ENCODE data around the gene RPP25. TPM values are rescaled to one million over a fixed set of nuclear protein-coding genes. Genes with fewer than 3 reads are reported as not detected.
A peak's percentile ranks its signal among the peaks of the same experiment; 100 is the strongest.

RPP25 gene
- total and polyA plus RNA-seq, 4 donors: 2.2 to 3.3 (median 2.3) TPM

DNA sequence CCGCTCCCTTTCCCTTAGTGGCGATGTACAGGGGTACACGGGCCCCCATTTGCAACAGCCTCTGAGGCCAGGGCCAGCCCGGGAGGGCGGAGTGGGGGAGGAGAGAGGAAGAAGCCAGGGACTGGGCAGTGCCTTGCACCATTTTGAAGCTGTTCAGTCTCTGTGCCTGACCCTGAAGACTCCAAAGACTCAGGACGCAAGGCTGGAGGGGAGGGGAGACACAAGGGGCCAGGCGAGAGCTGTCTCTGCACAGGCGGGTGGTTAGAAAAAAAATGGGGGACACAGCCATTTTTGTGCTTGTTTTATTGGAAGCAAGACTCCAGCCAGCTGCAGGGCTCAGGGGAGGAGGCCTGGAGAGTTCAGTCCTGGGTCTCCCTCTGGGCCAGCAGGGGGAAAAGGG is 1.6 kb downstream of the RPP25 start:
- H3K27ac ChIP-seq (ENCODE audit: low read depth in 1 of 2, low read length in 2 of 2): peak overlapping the region; percentile 19
- WGBS: 73% methylated on average over 8 of the region's 8 CpGs
- TF ChIP-seq GABPA (IDR thresholded peaks at IDR 0.05 in 1 of 2, conservative IDR thresholded peaks at IDR 0.05 in 1 of 2) (no peak), TAF1 (conservative IDR thresholded peaks at IDR 0.05) (no peak), FOXA2 (IDR thresholded peaks at IDR 0.05) (no peak)
- TF ChIP-seq, protein P1, sequence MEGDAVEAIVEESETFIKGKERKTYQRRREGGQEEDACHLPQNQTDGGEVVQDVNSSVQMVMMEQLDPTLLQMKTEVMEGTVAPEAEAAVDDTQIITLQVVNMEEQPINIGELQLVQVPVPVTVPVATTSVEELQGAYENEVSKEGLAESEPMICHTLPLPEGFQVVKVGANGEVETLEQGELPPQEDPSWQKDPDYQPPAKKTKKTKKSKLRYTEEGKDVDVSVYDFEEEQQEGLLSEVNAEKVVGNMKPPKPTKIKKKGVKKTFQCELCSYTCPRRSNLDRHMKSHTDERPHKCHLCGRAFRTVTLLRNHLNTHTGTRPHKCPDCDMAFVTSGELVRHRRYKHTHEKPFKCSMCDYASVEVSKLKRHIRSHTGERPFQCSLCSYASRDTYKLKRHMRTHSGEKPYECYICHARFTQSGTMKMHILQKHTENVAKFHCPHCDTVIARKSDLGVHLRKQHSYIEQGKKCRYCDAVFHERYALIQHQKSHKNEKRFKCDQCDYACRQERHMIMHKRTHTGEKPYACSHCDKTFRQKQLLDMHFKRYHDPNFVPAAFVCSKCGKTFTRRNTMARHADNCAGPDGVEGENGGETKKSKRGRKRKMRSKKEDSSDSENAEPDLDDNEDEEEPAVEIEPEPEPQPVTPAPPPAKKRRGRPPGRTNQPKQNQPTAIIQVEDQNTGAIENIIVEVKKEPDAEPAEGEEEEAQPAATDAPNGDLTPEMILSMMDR (IDR thresholded peaks at IDR 0.05; ENCODE audit: low read depth, low read length, missing input control): no peak

DNA sequence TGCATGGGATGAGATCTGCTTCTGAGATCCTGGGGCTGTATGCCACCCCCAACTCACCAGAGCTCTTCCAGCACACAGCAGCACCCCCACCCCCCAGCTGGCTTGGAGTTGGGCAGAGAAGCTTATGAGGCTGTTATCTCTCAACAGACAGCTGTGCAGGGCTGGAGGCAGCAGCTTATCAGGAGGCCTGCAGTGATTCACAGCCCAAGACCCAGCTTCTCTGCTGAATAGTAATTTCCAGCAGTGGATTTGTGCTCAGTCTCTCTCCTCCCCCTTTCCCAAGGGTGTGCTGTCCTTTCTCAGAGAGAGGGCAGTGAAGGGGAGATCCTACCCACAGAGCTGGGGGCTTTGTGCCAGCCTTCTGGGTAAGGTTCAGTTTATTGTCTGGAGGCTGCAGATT is 2.1 kb downstream of the RPP25 start:
- H3K4me3 ChIP-seq (ENCODE audit: low read depth in 1 of 3, low read length in 3 of 3): peak overlapping the region in 1 of 3 donors; percentile 65
- H3K36me3 ChIP-seq (ENCODE audit: control insufficient read depth in 4 of 4, insufficient read depth in 3 of 4, low read depth in 1 of 4, low read length in 3 of 4): no peaks in the 10 kb centered on the region
- peak; percentile 63 for DNase-seq (ENCODE audit: low spot score)
- H3K4me1 ChIP-seq (ENCODE audit: control insufficient read depth in 4 of 4, insufficient read depth in 4 of 4, low read length in 3 of 4): peaks cover 17 to 31% (median 23%) of the 10 kb centered on the region in 4 donors
- TF ChIP-seq SP1 (IDR thresholded peaks at IDR 0.05): peak; percentile 9
- TF ChIP-seq HNF4G (IDR thresholded peaks at IDR 0.05): no peak
- TF ChIP-seq, protein P2, sequence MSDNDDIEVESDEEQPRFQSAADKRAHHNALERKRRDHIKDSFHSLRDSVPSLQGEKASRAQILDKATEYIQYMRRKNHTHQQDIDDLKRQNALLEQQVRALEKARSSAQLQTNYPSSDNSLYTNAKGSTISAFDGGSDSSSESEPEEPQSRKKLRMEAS (IDR thresholded peaks at IDR 0.05): no peak
- no peaks in the 10 kb centered on the region for H3K9me3 ChIP-seq (ENCODE audit: control insufficient read depth in 4 of 4, low read length in 3 of 4)
- H3K27me3 ChIP-seq (ENCODE audit: control insufficient read depth in 4 of 4, insufficient read depth in 4 of 4, low read length in 3 of 4): peaks cover 0 to 7% (median 2%) of the 10 kb centered on the region in 4 donors
- H3K9ac ChIP-seq (ENCODE audit: low read depth in 1 of 2, low read length in 2 of 2): peak overlapping the region in 1 of 2 donors; percentile 38
- H3K27ac ChIP-seq (ENCODE audit: low read depth in 1 of 2, low read length in 2 of 2): peak overlapping the region; percentile 19

More for the DNA sequence above, 1.6 kb downstream of the RPP25 start:
- peaks cover 0 to 7% (median 4%) of the 10 kb centered on the region in 4 donors for H3K27me3 ChIP-seq (ENCODE audit: control insufficient read depth in 4 of 4, insufficient read depth in 4 of 4, low read length in 3 of 4)
- no peaks in the 10 kb centered on the region for H3K9me3 ChIP-seq (ENCODE audit: control insufficient read depth in 4 of 4, low read length in 3 of 4)
- peaks cover 17 to 31% (median 23%) of the 10 kb centered on the region in 4 donors for H3K4me1 ChIP-seq (ENCODE audit: control insufficient read depth in 4 of 4, insufficient read depth in 4 of 4, low read length in 3 of 4)
- H3K36me3 ChIP-seq (ENCODE audit: control insufficient read depth in 4 of 4, insufficient read depth in 3 of 4, low read depth in 1 of 4, low read length in 3 of 4): no peaks in the 10 kb centered on the region
- peak overlapping the region in 2 of 3 donors; percentile 2 to 65 for H3K4me3 ChIP-seq (ENCODE audit: low read depth in 1 of 3, low read length in 3 of 3)
- peak overlapping the region in 1 of 2 donors; percentile 38 for H3K9ac ChIP-seq (ENCODE audit: low read depth in 1 of 2, low read length in 2 of 2)
- no peak for DNase-seq (ENCODE audit: low spot score)

DNA sequence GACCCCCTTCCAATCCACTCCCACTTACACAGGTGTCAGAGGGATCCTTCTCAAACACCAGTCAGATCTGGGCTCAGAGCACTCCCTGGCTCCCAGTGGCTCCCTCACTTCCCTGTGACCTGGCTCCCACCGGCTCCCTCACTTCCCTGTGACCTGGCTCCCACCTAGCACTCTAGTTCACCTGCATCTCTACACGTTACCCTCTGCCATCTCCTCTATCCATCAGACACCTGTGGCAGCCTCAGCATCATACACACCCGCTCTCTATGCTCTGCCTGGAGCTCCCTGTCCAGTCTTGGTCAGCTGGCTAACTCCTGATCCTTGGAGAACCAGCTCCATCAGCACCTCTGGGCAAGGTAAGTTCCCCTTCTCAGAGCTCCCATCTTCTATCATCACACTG is 5.6 kb downstream of the RPP25 start:
- H3K27me3 ChIP-seq (ENCODE audit: control insufficient read depth in 4 of 4, insufficient read depth in 4 of 4, low read length in 3 of 4): peaks cover 0 to 2% (median 0%) of the 10 kb centered on the region in 4 donors
- H3K9me3 ChIP-seq (ENCODE audit: control insufficient read depth in 4 of 4, low read length in 3 of 4): no peaks in the 10 kb centered on the region
- H3K4me3 ChIP-seq (ENCODE audit: low read depth in 1 of 3, low read length in 3 of 3): no peak overlapping the region
- peaks cover 2 to 8% (median 4%) of the 10 kb centered on the region in 4 donors for H3K4me1 ChIP-seq (ENCODE audit: control insufficient read depth in 4 of 4, insufficient read depth in 4 of 4, low read length in 3 of 4)
- H3K36me3 ChIP-seq (ENCODE audit: control insufficient read depth in 4 of 4, insufficient read depth in 3 of 4, low read depth in 1 of 4, low read length in 3 of 4): no peaks in the 10 kb centered on the region
- H3K9ac ChIP-seq (ENCODE audit: low read depth in 1 of 2, low read length in 2 of 2): no peak overlapping the region
- H3K27ac ChIP-seq (ENCODE audit: low read depth in 1 of 2, low read length in 2 of 2): no peak overlapping the region
- WGBS: 64% methylated on average over 3 of the region's 3 CpGs
- TF ChIP-seq NR2F2 (IDR thresholded peaks at IDR 0.05) (no peak), JUND (IDR thresholded peaks at IDR 0.05) (no peak)
- TF ChIP-seq, protein P2 (IDR thresholded peaks at IDR 0.05): no peak
- no peak for DNase-seq (ENCODE audit: low spot score)

DNA sequence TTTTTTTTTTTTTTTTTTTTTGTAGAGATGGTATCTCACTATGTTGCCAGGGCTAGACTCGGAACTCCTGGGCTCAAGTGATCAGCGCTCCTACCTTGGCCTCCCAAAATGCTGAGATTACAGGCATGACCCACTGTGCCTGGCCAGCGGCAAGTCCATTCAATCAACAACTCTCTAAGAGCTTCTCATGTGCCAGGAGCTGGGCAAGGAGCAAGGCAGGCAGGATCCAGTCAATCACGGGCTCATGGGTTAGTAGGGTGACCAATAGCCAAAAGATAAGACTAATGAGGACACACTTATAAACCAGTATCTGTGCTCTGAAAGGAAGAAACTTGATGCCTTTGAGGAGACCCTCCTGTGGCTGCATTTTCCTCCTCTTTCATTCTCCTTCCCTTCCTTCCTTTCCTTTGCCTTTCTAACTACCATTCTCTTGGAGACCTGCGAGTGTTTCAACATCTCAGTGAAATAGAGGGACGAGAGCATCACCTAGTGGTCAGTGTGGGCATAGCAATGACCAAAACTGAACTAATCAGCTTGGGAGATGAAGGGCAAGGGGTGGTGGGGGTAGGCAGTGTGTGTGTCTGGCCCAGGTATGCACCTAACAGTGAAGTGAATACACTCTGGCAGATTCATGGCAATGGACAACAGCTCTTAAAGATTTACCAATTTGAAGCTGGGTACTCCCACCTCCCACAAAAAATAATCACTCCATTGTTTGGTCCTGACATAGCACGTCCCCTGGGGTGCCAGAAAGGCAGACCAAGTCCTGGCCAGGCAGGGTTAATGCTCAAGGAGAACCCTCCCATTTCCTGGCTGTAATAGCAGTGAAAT is 6.3 kb downstream of the RPP25 start:
- no peak overlapping the region for H3K27ac ChIP-seq (ENCODE audit: low read depth in 1 of 2, low read length in 2 of 2)
- H3K9ac ChIP-seq (ENCODE audit: low read depth in 1 of 2, low read length in 2 of 2): peak overlapping the region in 1 of 2 donors; percentile 25
- H3K27me3 ChIP-seq (ENCODE audit: control insufficient read depth in 4 of 4, insufficient read depth in 4 of 4, low read length in 3 of 4): no peaks in the 10 kb centered on the region
- WGBS: 50% methylated on average over 7 of the region's 7 CpGs
- H3K4me3 ChIP-seq (ENCODE audit: low read depth in 1 of 3, low read length in 3 of 3): no peak overlapping the region
- H3K36me3 ChIP-seq (ENCODE audit: control insufficient read depth in 4 of 4, insufficient read depth in 3 of 4, low read depth in 1 of 4, low read length in 3 of 4): no peaks in the 10 kb centered on the region
- H3K9me3 ChIP-seq (ENCODE audit: control insufficient read depth in 4 of 4, low read length in 3 of 4): no peaks in the 10 kb centered on the region
- peaks cover 0 to 5% (median 0%) of the 10 kb centered on the region in 4 donors for H3K4me1 ChIP-seq (ENCODE audit: control insufficient read depth in 4 of 4, insufficient read depth in 4 of 4, low read length in 3 of 4)
- peak; percentile 82 for DNase-seq (ENCODE audit: low spot score)
- TF ChIP-seq, protein P3, sequence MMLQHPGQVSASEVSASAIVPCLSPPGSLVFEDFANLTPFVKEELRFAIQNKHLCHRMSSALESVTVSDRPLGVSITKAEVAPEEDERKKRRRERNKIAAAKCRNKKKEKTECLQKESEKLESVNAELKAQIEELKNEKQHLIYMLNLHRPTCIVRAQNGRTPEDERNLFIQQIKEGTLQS (IDR thresholded peaks at IDR 0.05): no peak
- TF ChIP-seq, protein P2 (IDR thresholded peaks at IDR 0.05): no peak
- TF ChIP-seq NR2F2 (IDR thresholded peaks at IDR 0.05): no peak
- no peak for TF ChIP-seq HNF4G (IDR thresholded peaks at IDR 0.05)
- TF ChIP-seq SP1 (IDR thresholded peaks at IDR 0.05): no peak
- TF ChIP-seq, protein P4, sequence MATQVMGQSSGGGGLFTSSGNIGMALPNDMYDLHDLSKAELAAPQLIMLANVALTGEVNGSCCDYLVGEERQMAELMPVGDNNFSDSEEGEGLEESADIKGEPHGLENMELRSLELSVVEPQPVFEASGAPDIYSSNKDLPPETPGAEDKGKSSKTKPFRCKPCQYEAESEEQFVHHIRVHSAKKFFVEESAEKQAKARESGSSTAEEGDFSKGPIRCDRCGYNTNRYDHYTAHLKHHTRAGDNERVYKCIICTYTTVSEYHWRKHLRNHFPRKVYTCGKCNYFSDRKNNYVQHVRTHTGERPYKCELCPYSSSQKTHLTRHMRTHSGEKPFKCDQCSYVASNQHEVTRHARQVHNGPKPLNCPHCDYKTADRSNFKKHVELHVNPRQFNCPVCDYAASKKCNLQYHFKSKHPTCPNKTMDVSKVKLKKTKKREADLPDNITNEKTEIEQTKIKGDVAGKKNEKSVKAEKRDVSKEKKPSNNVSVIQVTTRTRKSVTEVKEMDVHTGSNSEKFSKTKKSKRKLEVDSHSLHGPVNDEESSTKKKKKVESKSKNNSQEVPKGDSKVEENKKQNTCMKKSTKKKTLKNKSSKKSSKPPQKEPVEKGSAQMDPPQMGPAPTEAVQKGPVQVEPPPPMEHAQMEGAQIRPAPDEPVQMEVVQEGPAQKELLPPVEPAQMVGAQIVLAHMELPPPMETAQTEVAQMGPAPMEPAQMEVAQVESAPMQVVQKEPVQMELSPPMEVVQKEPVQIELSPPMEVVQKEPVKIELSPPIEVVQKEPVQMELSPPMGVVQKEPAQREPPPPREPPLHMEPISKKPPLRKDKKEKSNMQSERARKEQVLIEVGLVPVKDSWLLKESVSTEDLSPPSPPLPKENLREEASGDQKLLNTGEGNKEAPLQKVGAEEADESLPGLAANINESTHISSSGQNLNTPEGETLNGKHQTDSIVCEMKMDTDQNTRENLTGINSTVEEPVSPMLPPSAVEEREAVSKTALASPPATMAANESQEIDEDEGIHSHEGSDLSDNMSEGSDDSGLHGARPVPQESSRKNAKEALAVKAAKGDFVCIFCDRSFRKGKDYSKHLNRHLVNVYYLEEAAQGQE (IDR thresholded peaks at IDR 0.05): no peak
- no peak for TF ChIP-seq TAF1 (conservative IDR thresholded peaks at IDR 0.05)
- TF ChIP-seq RAD21 (IDR thresholded peaks at IDR 0.05): peak; percentile 95 to 96
- no peak for TF ChIP-seq JUND (IDR thresholded peaks at IDR 0.05)
- no peak for TF ChIP-seq RXRA (IDR thresholded peaks at IDR 0.05)

Data from liver (tissue), 9 donors.